PC-3 (cell line): ENCODE measurements around the gene HADHB.
A peak's percentile ranks its signal among the peaks of the same experiment; 100 is the strongest.

ENCODE experiments used
- EZH2 ChIP-seq: fragments of 300-600 bp; sonication (generic); IDR thresholded peaks from one replicate; pipeline ENCODE4 v1.6.1; 2017; ENCODE audit warnings: antibody characterized with exemption, mild to moderate bottlenecking, low read length; ENCODE audit not compliant: unreplicated experiment
- TF ChIP-seq, protein P1 (sequence below): fragments of 300-600 bp; sonication (generic); conservative IDR thresholded peaks from 2 replicates; pipeline ENCODE4 v1.5.1; 2017; ENCODE audit warnings: antibody characterized with exemption, low read depth, mild to moderate bottlenecking, low read length

DNA sequence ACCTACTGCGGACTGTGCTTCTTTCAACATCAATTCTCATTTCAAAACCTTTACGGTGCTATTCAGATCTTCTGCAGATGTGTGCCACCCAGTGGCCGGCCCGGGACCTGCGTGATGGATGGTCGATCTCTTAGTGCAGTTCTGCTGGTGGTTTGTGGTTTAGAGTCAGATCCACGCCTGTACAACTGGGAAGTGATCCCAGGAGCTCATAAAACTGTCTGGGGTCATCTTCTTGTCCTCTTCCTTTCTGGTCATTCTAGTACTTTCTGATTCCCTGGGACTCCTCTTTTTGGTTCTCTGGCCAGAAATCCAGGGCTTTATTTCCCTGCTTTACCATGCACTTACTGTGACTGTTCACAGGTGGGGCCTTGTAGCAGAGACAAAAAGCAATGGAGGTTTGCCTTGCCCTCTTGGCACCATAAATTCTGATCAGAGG is 85.4 kb downstream of the HADHB start:
- TF ChIP-seq, protein P1, sequence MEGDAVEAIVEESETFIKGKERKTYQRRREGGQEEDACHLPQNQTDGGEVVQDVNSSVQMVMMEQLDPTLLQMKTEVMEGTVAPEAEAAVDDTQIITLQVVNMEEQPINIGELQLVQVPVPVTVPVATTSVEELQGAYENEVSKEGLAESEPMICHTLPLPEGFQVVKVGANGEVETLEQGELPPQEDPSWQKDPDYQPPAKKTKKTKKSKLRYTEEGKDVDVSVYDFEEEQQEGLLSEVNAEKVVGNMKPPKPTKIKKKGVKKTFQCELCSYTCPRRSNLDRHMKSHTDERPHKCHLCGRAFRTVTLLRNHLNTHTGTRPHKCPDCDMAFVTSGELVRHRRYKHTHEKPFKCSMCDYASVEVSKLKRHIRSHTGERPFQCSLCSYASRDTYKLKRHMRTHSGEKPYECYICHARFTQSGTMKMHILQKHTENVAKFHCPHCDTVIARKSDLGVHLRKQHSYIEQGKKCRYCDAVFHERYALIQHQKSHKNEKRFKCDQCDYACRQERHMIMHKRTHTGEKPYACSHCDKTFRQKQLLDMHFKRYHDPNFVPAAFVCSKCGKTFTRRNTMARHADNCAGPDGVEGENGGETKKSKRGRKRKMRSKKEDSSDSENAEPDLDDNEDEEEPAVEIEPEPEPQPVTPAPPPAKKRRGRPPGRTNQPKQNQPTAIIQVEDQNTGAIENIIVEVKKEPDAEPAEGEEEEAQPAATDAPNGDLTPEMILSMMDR, result peak; percentile 95
- no peak for TF ChIP-seq EZH2
